Esophagus squamous epithelium (tissue), 4 donors: Measurements from ENCODE around the gene DUSP2.

Experiments used
- POLR2A ChIP-seq, 4 donors: fragments of 450-650 bp; IDR thresholded peaks; one replicate each; pipeline ENCODE4 v1.6.1; 2017; ENCODE audit warnings: antibody characterized with exemption in 4 of 4, mild to moderate bottlenecking in 4 of 4, moderate library complexity in 3 of 4
- TF ChIP-seq, protein P1 (sequence below), 6 experiments: fragments of 450-650 bp in 4 of 6; fragments of 200-600 bp in 2 of 6; sonication (generic) in 2 of 6; IDR thresholded peaks; one replicate each; pipeline ENCODE4 v1.5.1; 2016 to 2019; ENCODE audit warnings: antibody characterized with exemption in 6 of 6, mild to moderate bottlenecking in 4 of 6, moderate library complexity in 4 of 6

DNA sequence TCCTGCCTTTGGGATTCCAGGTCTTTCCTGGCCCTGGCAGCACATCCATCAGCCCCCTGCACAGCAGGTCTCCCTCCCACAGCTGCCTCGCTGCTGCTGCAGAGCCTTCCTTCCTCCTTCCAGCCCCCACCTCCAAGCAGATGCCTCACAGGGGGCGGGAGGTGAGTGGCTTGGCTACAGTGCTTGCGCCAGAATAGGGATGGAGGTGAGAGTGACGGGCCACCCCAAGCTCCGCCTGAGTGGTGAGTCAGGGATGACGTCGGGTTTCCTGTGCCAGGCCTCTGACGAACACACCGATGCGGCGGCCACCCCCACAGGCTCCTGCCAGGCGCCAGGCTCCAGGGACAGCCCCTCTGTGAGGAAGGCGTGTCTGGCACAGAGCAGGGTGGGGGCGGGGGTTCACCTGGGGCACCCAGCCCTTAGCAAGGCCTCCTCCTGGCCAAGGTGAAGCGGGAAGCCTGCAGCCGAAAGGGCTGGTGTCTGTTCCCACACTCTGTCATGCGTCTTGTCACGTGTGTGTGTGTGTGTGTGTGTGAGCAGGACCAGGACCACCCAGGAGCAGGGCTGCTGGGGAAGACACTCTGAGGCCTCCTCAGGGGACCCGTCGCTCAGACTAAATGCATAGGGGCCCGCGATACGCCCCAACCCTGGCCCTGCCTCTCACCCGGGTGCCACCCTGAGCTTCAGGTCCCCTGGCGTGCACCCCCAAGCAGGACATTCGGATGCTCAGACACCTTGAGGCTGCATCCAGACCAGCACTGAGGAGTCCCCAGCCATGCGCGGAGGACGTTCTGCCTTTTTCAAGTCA is 3.4 kb upstream of the DUSP2 start:
- TF ChIP-seq, protein P1, sequence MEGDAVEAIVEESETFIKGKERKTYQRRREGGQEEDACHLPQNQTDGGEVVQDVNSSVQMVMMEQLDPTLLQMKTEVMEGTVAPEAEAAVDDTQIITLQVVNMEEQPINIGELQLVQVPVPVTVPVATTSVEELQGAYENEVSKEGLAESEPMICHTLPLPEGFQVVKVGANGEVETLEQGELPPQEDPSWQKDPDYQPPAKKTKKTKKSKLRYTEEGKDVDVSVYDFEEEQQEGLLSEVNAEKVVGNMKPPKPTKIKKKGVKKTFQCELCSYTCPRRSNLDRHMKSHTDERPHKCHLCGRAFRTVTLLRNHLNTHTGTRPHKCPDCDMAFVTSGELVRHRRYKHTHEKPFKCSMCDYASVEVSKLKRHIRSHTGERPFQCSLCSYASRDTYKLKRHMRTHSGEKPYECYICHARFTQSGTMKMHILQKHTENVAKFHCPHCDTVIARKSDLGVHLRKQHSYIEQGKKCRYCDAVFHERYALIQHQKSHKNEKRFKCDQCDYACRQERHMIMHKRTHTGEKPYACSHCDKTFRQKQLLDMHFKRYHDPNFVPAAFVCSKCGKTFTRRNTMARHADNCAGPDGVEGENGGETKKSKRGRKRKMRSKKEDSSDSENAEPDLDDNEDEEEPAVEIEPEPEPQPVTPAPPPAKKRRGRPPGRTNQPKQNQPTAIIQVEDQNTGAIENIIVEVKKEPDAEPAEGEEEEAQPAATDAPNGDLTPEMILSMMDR (IDR thresholded peaks at IDR 0.05): no peak
- TF ChIP-seq POLR2A (IDR thresholded peaks at IDR 0.05): peak in 2 of 4 donors; percentile 16 to 56
